ENCODE data around the gene PTPRT.

DNA sequence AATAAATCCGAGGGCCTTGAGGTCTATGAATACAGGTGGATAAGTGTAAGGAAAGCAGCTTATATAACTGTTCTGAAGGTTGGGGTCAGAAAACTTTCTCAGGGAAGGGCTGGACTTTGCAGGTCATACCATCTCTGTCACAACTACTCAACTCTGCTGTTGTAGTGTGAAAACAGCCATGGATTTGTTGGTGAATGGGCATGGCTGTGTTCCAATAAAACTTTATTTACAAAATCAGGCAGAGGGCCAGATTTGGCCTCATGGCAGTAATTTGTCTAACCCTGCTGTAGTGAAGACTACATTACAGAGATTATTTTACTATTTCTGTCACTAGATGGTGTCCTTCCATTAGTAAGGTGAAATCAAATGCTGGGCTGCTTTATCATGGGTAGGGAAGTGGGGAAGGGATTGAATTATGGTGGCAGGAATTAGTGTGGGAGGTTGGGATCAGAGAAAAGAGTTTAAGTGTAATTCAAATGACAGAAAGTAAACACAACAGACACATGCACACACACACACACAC is 1161.9 kb downstream of the PTPRT start:
- TF ChIP-seq POLR2A (IDR thresholded peaks at IDR 0.05; ENCODE audit: low read depth, low read length) (no peak), POLR2AphosphoS5 (IDR thresholded peaks at IDR 0.05; ENCODE audit: low read depth, low read length) (no peak), TAF1 (IDR thresholded peaks at IDR 0.05; ENCODE audit: borderline replicate concordance, low read depth, low read length) (no peak)

Measured in GM12892 (cell line).